Osteocyte (in vitro differentiated cells): ENCODE data around the gene PTPRB. TPM values are rescaled to one million over a fixed set of nuclear protein-coding genes. Genes with fewer than 3 reads are reported as not detected.

Experiments
- DNase-seq: peaks from one replicate; pipeline ENCODE4 v3.0.0; 2021; ENCODE audit warnings: mixed read lengths; ENCODE audit not compliant: unreplicated experiment; ENCODE audit errors: extremely low spot score
- H3K27ac Mint-ChIP-seq: one replicate; pipeline ENCODE4 v1.8.0; 2021; ENCODE audit warnings: mild to moderate bottlenecking, mixed read lengths; ENCODE audit not compliant: unreplicated experiment
- H3K27me3 Mint-ChIP-seq: one replicate; pipeline ENCODE4 v1.8.0; 2021; ENCODE audit warnings: mixed read lengths; ENCODE audit not compliant: unreplicated experiment
- H3K36me3 Mint-ChIP-seq: one replicate; pipeline ENCODE4 v1.8.0; 2021; ENCODE audit warnings: mixed read lengths; ENCODE audit not compliant: unreplicated experiment
- H3K4me1 Mint-ChIP-seq: one replicate; pipeline ENCODE4 v1.8.0; 2021; ENCODE audit warnings: mixed read lengths; ENCODE audit not compliant: unreplicated experiment
- H3K4me3 Mint-ChIP-seq: one replicate; pipeline ENCODE4 v1.8.0; 2021; ENCODE audit warnings: mild to moderate bottlenecking, moderate library complexity, mixed read lengths; ENCODE audit not compliant: unreplicated experiment
- H3K9me3 Mint-ChIP-seq: one replicate; pipeline ENCODE4 v1.8.0; 2021; ENCODE audit warnings: mixed read lengths; ENCODE audit not compliant: unreplicated experiment
- total RNA-seq: library from RNA; stranded (reverse); gene quantifications from 2 replicates; pipeline ENCODE4 v1.2.1, GENCODE V29; 2021
- TF ChIP-seq, protein P1 (sequence below): fragments of 200-600 bp; sonication (generic); IDR thresholded peaks from 2 replicates; pipeline ENCODE4 v1.5.0; 2021; ENCODE audit warnings: antibody characterized with exemption, mild to moderate bottlenecking, moderate library complexity

Gene PTPRB
- total RNA-seq, 1 donor from 2014 or later = 0.05 TPM

DNA sequence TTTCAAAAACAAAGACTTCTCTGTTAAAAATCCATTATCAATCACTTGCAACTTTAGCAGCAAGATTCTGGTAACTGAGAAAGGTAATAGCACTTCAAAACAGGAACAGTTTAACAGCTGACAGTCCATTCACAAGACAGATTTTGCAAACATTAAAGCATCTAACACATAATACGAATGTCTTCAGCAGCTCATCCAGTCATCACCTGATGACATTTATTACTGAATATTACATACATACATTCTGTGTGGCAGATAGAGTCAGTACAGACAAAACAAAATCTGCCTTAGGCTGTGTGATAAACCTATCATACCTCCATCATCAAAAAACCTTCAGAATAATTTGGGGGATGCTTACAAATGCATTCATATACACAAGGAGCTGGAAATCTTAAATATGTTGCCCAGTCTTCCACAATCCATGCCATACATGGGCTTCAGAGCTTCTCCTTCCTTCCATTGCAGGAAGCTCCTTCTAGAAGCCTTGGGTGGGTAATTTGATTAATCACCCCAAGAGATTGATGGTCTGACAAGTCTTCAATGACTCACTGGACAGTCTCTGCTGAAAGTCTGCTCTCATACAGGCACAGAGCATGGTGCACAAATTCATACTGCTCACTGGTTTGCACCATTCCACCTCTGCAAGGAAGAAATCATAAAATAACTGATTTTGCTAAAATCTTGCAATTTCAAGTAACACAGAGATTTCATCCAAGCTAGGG is 1.6 kb upstream of the PTPRB start:
- H3K27ac Mint-ChIP-seq = no peak overlapping the region
- no peak overlapping the region for H3K4me3 Mint-ChIP-seq
- DNase-seq = no peak
- no peaks in the 10 kb centered on the region for H3K9me3 Mint-ChIP-seq
- no peaks in the 10 kb centered on the region for H3K36me3 Mint-ChIP-seq
- H3K4me1 Mint-ChIP-seq = no peaks in the 10 kb centered on the region
- peaks cover 2% of the 10 kb centered on the region for H3K27me3 Mint-ChIP-seq
- TF ChIP-seq, protein P1, sequence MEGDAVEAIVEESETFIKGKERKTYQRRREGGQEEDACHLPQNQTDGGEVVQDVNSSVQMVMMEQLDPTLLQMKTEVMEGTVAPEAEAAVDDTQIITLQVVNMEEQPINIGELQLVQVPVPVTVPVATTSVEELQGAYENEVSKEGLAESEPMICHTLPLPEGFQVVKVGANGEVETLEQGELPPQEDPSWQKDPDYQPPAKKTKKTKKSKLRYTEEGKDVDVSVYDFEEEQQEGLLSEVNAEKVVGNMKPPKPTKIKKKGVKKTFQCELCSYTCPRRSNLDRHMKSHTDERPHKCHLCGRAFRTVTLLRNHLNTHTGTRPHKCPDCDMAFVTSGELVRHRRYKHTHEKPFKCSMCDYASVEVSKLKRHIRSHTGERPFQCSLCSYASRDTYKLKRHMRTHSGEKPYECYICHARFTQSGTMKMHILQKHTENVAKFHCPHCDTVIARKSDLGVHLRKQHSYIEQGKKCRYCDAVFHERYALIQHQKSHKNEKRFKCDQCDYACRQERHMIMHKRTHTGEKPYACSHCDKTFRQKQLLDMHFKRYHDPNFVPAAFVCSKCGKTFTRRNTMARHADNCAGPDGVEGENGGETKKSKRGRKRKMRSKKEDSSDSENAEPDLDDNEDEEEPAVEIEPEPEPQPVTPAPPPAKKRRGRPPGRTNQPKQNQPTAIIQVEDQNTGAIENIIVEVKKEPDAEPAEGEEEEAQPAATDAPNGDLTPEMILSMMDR = no peak

DNA sequence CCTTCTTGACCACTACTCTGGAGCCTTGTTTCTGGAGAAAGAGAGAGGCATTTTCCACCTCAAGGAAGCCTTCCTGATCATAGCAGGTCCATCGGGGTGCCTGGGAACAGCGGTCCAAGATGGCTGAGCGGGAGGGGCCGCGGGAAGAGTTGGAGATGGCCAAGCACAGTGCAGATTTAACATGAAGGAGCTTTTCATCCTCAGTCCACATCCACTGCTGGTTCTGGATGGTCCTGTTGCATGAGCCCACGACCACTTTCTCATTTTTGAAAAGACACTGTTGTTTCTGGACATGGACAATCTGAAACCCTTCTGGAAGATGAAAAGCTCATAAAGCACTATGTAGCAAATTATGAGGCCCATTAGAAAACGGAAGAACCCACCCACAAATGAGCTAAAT is 1.5 kb downstream of the PTPRB start:
- H3K9me3 Mint-ChIP-seq = no peaks in the 10 kb centered on the region
- peaks cover 3% of the 10 kb centered on the region for H3K27me3 Mint-ChIP-seq
- DNase-seq = no peak
- H3K27ac Mint-ChIP-seq = no peak overlapping the region
- TF ChIP-seq, protein P1 = no peak
- H3K36me3 Mint-ChIP-seq = no peaks in the 10 kb centered on the region
- H3K4me1 Mint-ChIP-seq = no peaks in the 10 kb centered on the region
- no peak overlapping the region for H3K4me3 Mint-ChIP-seq

DNA sequence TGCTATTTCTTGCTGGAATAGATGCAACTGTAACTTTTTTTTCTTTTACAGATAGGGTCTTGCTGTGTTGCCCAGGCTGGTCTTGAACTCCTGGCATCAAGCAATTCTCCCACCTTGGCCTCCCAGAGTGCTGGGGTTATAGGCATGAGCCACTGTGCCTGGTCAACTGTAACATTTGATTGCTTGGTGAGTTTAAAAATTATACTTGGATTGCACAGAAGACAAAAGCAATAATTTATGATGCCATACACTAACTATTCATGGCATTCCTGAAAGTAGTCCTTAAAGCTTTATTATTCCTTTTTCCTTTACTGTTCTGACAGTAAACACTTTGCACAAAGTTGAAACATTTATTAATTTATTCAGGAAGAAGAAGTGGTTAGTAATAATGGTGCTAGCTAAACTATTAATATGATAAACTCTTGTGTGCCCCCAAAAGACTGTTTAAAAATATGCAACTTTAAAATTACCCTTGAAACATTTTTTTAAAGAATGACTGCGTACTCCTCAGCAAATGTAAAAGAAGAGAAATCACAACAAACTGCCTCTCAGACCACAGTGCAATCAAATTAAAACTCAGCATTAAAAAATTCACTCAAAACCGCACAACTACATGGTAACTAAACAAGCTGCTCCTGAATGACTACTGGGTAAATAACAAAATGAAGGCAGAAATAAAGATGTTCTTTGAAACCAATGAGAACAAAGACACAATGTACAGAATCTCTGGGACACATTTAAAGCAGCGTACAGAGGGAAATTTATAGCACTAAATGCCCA is 8.3 kb downstream of the PTPRB start:
- DNase-seq = no peak
- Mint-ChIP-seq H3K27me3 (peaks cover 39% of the 10 kb centered on the region), H3K36me3 (no peaks in the 10 kb centered on the region), H3K9me3 (no peaks in the 10 kb centered on the region), H3K4me1 (no peaks in the 10 kb centered on the region), H3K27ac (no peak overlapping the region), H3K4me3 (no peak overlapping the region)
- TF ChIP-seq, protein P1 = no peak

DNA sequence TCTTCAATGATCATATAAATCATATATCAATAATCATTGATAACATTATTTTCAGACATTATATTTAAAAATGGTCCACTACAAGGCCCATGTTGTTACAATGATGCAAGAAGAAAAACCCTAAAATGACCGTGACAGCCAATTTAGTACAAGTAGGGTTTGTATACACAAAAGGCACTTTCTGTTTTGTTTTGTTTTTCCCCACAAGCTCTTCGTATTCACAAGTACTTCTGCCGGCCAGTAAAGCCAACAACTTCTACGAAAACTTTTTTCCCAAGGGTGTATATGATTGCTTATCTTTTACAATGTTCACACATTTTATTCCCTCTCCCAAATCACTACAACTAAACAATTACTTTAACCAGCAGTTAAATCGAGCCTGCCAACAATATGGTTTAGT is 9.6 kb downstream of the PTPRB start:
- no peaks in the 10 kb centered on the region for H3K36me3 Mint-ChIP-seq
- no peak overlapping the region for H3K4me3 Mint-ChIP-seq
- TF ChIP-seq, protein P1 = no peak
- DNase-seq = no peak
- peaks cover 50% of the 10 kb centered on the region for H3K27me3 Mint-ChIP-seq
- no peak overlapping the region for H3K27ac Mint-ChIP-seq
- H3K9me3 Mint-ChIP-seq = no peaks in the 10 kb centered on the region
- H3K4me1 Mint-ChIP-seq = no peaks in the 10 kb centered on the region

DNA sequence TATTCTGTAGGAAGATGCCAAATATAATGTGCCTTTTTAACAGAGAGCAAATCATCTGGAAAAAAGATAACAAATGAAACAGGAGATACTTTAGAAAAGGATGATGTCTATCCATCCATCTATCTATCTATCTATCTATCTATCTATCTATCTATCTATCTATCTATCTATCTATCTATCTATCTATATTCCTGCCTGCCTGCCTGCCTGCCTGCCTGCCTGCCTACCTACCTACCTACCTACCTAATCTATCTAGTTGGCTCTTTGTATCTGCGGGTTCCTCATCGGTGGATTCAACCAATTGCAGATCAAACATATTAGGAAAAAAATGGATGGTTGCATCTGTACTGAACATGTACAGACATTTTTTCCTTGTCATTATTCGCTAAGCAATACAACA is 11.0 kb downstream of the PTPRB start:
- H3K4me1 Mint-ChIP-seq = no peaks in the 10 kb centered on the region
- peaks cover 54% of the 10 kb centered on the region for H3K27me3 Mint-ChIP-seq
- H3K9me3 Mint-ChIP-seq = no peaks in the 10 kb centered on the region
- H3K4me3 Mint-ChIP-seq = no peak overlapping the region
- TF ChIP-seq, protein P1 = no peak
- no peaks in the 10 kb centered on the region for H3K36me3 Mint-ChIP-seq
- DNase-seq = no peak
- no peak overlapping the region for H3K27ac Mint-ChIP-seq
